Upper lobe of left lung (tissue), 6 donors: ENCODE results near the gene SELENOT. TPM values are rescaled to one million over a fixed set of nuclear protein-coding genes. Genes with fewer than 3 reads are reported as not detected.
A peak's percentile ranks its signal among the peaks of the same experiment; 100 is the strongest.

Source experiments
- ATAC-seq, 2 donors: fragments of 200-7000 bp; cut with Tn5 transposase; one replicate each; pipeline ENCODE4 v1.9.1; 2022; ENCODE audit warnings: mild to moderate bottlenecking in 2 of 2, moderate library complexity in 2 of 2; ENCODE audit not compliant: low FRiP score in 2 of 2
- DNase-seq, 2 donors: peaks; one replicate each; pipeline ENCODE4 v3.0.0-alpha.2; 2019 to 2020
- H3K27ac ChIP-seq, 4 donors: fragments of 200-600 bp; sonication (generic); one replicate each; pipeline ENCODE4 v1.5.1; 2016 to 2019
- H3K27me3 ChIP-seq, 4 donors: fragments of 200-600 bp; sonication (generic); one replicate each; pipeline ENCODE4 v1.5.1; 2017 to 2019
- H3K36me3 ChIP-seq, 4 donors: fragments of 200-600 bp; sonication (generic); one replicate each; pipeline ENCODE4 v1.5.1; 2016 to 2019
- H3K4me1 ChIP-seq, 4 donors: fragments of 200-600 bp; sonication (generic); one replicate each; pipeline ENCODE4 v1.5.1; 2018 to 2019
- H3K4me3 ChIP-seq, 4 donors: fragments of 200-600 bp; sonication (generic); one replicate each; pipeline ENCODE4 v1.5.1; 2017 to 2019; ENCODE audit warnings: mild to moderate bottlenecking in 2 of 4, moderate library complexity in 1 of 4
- H3K9me3 ChIP-seq, 4 donors: fragments of 200-600 bp; sonication (generic); one replicate each; pipeline ENCODE4 v1.5.1; 2018 to 2019
- CTCF ChIP-seq, 6 experiments: fragments of 450-650 bp in 4 of 6; fragments of 200-600 bp in 2 of 6; sonication (generic) in 2 of 6; IDR thresholded peaks; one replicate each; pipeline ENCODE4 v1.5.1; 2016 to 2019; ENCODE audit warnings: antibody characterized with exemption in 6 of 6
- EP300 ChIP-seq, 4 donors: sonication (generic); formaldehyde crosslinking; IDR thresholded peaks; one replicate each; pipeline ENCODE4 v1.5.1; 2017; ENCODE audit warnings: antibody characterized with exemption in 4 of 4, control low read depth in 2 of 4
- POLR2A ChIP-seq, 4 donors: fragments of 450-650 bp; IDR thresholded peaks; one replicate each; pipeline ENCODE4 v1.5.1; 2016 to 2017; ENCODE audit warnings: antibody characterized with exemption in 4 of 4, mild to moderate bottlenecking in 2 of 4
- POLR2AphosphoS5 ChIP-seq, 2 donors: sonication (generic); formaldehyde crosslinking; IDR thresholded peaks; one replicate each; pipeline ENCODE4 v1.5.1; 2017; ENCODE audit warnings: antibody characterized with exemption in 2 of 2
- WGBS, 2 donors: methylation state at CpG; one replicate each; pipeline ENCODE4 v1.1.5; 2017 to 2018; 5-methylcytosine and 5-hydroxymethylcytosine counted together
- total RNA-seq, 6 donors: library from RNA; depleted of rRNA in 4 of 6; stranded (reverse); fragments of >200 nt in 4 of 6; gene quantifications; one replicate each; pipeline versions ENCODE4 v1.1.0 to v1.2.1, GENCODE V29; 2016 to 2021
- donor health status: DM: no; HTN: no; CAD: no; lungs with moderate emphysema.
- donor health status: DM: no; HTN: yes; CAD: no; lungs with severe emphysema.

SELENOT gene
- total RNA-seq, 6 donors from 2014 or later, result 9.4 to 120 (median 90.2) TPM

- TF ChIP-seq EP300 (IDR thresholded peaks at IDR 0.05) (no peak), CTCF (IDR thresholded peaks at IDR 0.05) (no peak), POLR2A (IDR thresholded peaks at IDR 0.05) (no peak), POLR2AphosphoS5 (IDR thresholded peaks at IDR 0.05) (no peak)
- Histone ChIP-seq H3K4me3 (no peak overlapping the region), H3K9me3 (no peaks in the 10 kb centered on the region), H3K27me3 (no peaks in the 10 kb centered on the region), H3K36me3 (peaks cover 7 to 74% (median 30%) of the 10 kb centered on the region in 4 donors), H3K27ac (no peak overlapping the region), H3K4me1 (peaks cover 0 to 4% (median 1%) of the 10 kb centered on the region in 4 donors)
- no peak for ATAC-seq
- 63 to 72% methylated on average over 1 of the region's 1 CpG for WGBS, 2 donors
- no peak for DNase-seq
These were observed 20.1 kb upstream of the SELENOT start for GRCh38 chr3:150583028-150583427.

GRCh38 chr3:150588027-150588830 lies 14.9 kb upstream of the SELENOT start:
- Histone ChIP-seq H3K4me3 (no peak overlapping the region), H3K27ac (peak overlapping the region in 1 of 4 donors; percentile 35), H3K36me3 (peaks cover 4 to 26% (median 14%) of the 10 kb centered on the region in 4 donors), H3K4me1 (peaks cover 0 to 7% (median 4%) of the 10 kb centered on the region in 4 donors), H3K9me3 (no peaks in the 10 kb centered on the region), H3K27me3 (no peaks in the 10 kb centered on the region)
- ATAC-seq, result peak; percentile 49 to 82
- TF ChIP-seq POLR2AphosphoS5 (IDR thresholded peaks at IDR 0.05) (peak in 1 of 2 donors; percentile 15), EP300 (IDR thresholded peaks at IDR 0.05) (peak in 1 of 4 donors; percentile 39), CTCF (IDR thresholded peaks at IDR 0.05) (no peak), POLR2A (IDR thresholded peaks at IDR 0.05) (no peak)
- DNase-seq, result peak in 1 of 2 donors; percentile 79
- 56 to 70% methylated on average over 9 of the region's 9 CpGs for WGBS, 2 donors

GRCh38 chr3:150589759-150590158 lies 13.4 kb upstream of the SELENOT start:
- TF ChIP-seq CTCF (IDR thresholded peaks at IDR 0.05) (no peak), POLR2AphosphoS5 (IDR thresholded peaks at IDR 0.05) (no peak), POLR2A (IDR thresholded peaks at IDR 0.05) (no peak), EP300 (IDR thresholded peaks at IDR 0.05) (no peak)
- Histone ChIP-seq H3K9me3 (no peaks in the 10 kb centered on the region), H3K27ac (no peak overlapping the region), H3K4me1 (peaks cover 0 to 7% (median 4%) of the 10 kb centered on the region in 4 donors), H3K27me3 (no peaks in the 10 kb centered on the region), H3K36me3 (peaks cover 0 to 11% (median 7%) of the 10 kb centered on the region in 4 donors), H3K4me3 (no peak overlapping the region)
- DNase-seq, result peak in 1 of 2 donors; percentile 42
- WGBS, 2 donors, result 60 to 65% methylated on average over 6 of the region's 6 CpGs
- ATAC-seq, result no peak

GRCh38 chr3:150594150-150594549 lies 9.0 kb upstream of the SELENOT start:
- H3K4me3 ChIP-seq, result no peak overlapping the region
- WGBS, 2 donors, result 79 to 87% methylated on average over 4 of the region's 4 CpGs
- no peaks in the 10 kb centered on the region for H3K4me1 ChIP-seq
- no peak overlapping the region for H3K27ac ChIP-seq
- ATAC-seq (no peak), DNase-seq (no peak)
- no peaks in the 10 kb centered on the region for H3K27me3 ChIP-seq
- no peak for TF ChIP-seq POLR2AphosphoS5 (IDR thresholded peaks at IDR 0.05)
- no peak for TF ChIP-seq POLR2A (IDR thresholded peaks at IDR 0.05)
- no peaks in the 10 kb centered on the region for H3K9me3 ChIP-seq
- H3K36me3 ChIP-seq, result no peaks in the 10 kb centered on the region

GRCh38 chr3:150597646-150598045 lies 5.5 kb upstream of the SELENOT start:
- Histone ChIP-seq H3K27me3 (no peaks in the 10 kb centered on the region), H3K9me3 (no peaks in the 10 kb centered on the region), H3K27ac (no peak overlapping the region), H3K36me3 (no peaks in the 10 kb centered on the region), H3K4me1 (peaks cover 5 to 7% (median 7%) of the 10 kb centered on the region in 4 donors), H3K4me3 (no peak overlapping the region)
- ATAC-seq, result no peak
- TF ChIP-seq EP300 (IDR thresholded peaks at IDR 0.05) (no peak), POLR2AphosphoS5 (IDR thresholded peaks at IDR 0.05) (no peak), POLR2A (IDR thresholded peaks at IDR 0.05) (no peak), CTCF (IDR thresholded peaks at IDR 0.05) (no peak)
- 84 to 85% methylated on average over 4 of the region's 4 CpGs for WGBS, 2 donors
- no peak for DNase-seq
